ENCODE measurements around the gene PIGZ. TPM values are rescaled to one million over a fixed set of nuclear protein-coding genes. Genes with fewer than 3 reads are reported as not detected.

The PIGZ gene
- total and polyA plus RNA-seq, 12 donors: 0.39 to 4.0 (median 2.1) TPM

DNA sequence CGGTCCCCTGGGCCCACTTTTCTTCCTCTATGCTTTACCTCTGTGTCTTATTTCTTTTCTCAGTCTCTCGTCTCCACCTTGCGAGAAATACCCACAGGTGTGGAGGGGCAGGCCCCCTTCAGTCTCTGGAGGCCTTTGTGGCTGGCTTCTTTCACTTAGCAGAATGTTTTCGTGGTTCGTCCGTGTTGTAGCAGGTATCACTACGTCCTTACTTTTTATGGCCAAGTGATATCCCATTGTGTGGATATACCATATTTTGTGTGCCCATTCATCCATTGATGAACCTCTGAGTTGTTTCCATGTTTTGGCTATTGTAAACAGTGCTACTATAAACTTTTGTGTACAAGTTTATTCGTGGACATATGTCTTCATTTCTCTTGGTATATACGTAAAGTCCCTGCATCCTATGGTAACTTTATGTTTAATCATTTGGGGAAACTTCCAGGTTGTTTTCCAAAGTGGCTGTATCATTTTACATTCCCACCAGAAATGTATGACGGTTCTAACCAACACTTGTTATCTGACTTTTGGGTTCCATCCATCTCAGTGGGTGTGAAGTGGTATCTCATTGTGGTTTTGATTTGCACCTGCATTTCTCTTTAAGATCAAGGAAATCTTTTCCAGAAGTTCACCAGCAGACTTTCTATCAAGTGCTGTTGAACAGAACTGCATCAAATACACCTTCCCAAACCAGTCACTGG is 5.6 kb downstream of the PIGZ start:
- Histone ChIP-seq H3K36me3 (replicated peaks in 1 of 2) (no peaks in the 10 kb centered on the region), H3K4me1 (replicated peaks in 1 of 2) (peaks cover under 1 to 5% of the 10 kb centered on the region in 2 donors), H3K4me3 (no peak overlapping the region), H3K9me3 (replicated peaks in 1 of 3) (no peaks in the 10 kb centered on the region), H3K27ac (no peak overlapping the region), H3K27me3 (no peaks in the 10 kb centered on the region)
- 85 to 93% (median 87%) methylated on average over 10 of the region's 10 CpGs for WGBS, 4 donors
- TF ChIP-seq POLR2A (IDR thresholded peaks at IDR 0.05) (no peak), CTCF (IDR thresholded peaks at IDR 0.05) (no peak)
- intact Hi-C loops (cut with DNase I): loop anchor here in 1 of 2 donors (10.0 kb wide), 1 partner anchor 118 kb away; no protein-coding TSS in a partner anchor
- DNase-seq: peak in 1 of 7 donors; percentile 28

GRCh38 chr3:196962108-196962929 is 6.3 kb downstream of the PIGZ start:
- Histone ChIP-seq H3K27me3 (no peaks in the 10 kb centered on the region), H3K4me1 (replicated peaks in 1 of 2) (no peaks in the 10 kb centered on the region), H3K27ac (no peak overlapping the region), H3K36me3 (replicated peaks in 1 of 2) (no peaks in the 10 kb centered on the region), H3K9me3 (replicated peaks in 1 of 3) (no peaks in the 10 kb centered on the region), H3K4me3 (no peak overlapping the region)
- DNase-seq: peak in 1 of 7 donors; percentile 15
- WGBS, 4 donors: 77 to 81% (median 79%) methylated on average over 8 to 9 of the region's 9 CpGs
- no peak for TF ChIP-seq POLR2A (IDR thresholded peaks at IDR 0.05)
- TF ChIP-seq CTCF (IDR thresholded peaks at IDR 0.05): no peak
- intact Hi-C loops (cut with DNase I): loop anchor here in 1 of 2 donors (10.0 kb wide), 1 partner anchor 118 kb away; no protein-coding TSS in a partner anchor

DNA sequence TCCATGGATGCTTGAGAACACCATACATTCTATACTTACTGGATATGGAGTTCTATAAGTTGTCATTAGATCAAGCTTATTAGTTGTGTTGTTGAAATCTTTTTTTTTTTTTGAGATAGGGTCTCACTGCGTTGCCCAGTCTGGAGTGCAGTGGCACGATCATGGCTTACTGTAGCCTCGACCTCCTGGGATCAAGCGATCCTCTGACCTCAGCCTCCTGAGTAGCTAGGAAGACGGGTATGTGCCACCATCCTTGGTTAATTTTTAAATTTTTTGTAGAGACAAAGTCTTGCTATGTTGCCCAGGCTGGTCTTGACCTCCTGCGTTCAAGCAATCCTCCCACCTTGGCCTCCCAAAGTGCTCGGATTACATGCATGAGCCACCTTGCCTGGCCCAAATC is 13.8 kb downstream of the PIGZ start:
- TF ChIP-seq POLR2A (IDR thresholded peaks at IDR 0.05): no peak
- Histone ChIP-seq H3K27ac (no peak overlapping the region), H3K9me3 (replicated peaks in 1 of 3) (no peaks in the 10 kb centered on the region), H3K27me3 (no peaks in the 10 kb centered on the region), H3K4me3 (no peak overlapping the region), H3K36me3 (replicated peaks in 1 of 2) (no peaks in the 10 kb centered on the region), H3K4me1 (replicated peaks in 1 of 2) (no peaks in the 10 kb centered on the region)
- intact Hi-C loops (cut with DNase I): no loop called here
- WGBS, 4 donors: 76 to 85% (median 79%) methylated on average over 7 of the region's 7 CpGs
- DNase-seq: no peak

- DNase-seq: no peak
- Histone ChIP-seq H3K9me3 (replicated peaks in 1 of 3) (no peaks in the 10 kb centered on the region), H3K4me3 (no peak overlapping the region), H3K36me3 (replicated peaks in 1 of 2) (no peaks in the 10 kb centered on the region), H3K27ac (no peak overlapping the region), H3K4me1 (replicated peaks in 1 of 2) (no peaks in the 10 kb centered on the region), H3K27me3 (no peaks in the 10 kb centered on the region)
- intact Hi-C loops (cut with DNase I): no loop called here
- WGBS, 4 donors: 81 to 88% (median 85%) methylated on average over 3 of the region's 3 CpGs
- TF ChIP-seq POLR2A (IDR thresholded peaks at IDR 0.05) (no peak), CTCF (IDR thresholded peaks at IDR 0.05) (no peak)
Measured at GRCh38 chr3:196951371-196951770, 17.3 kb downstream of the PIGZ start.
